A673 (cell line): ENCODE results near the gene SLAMF8. TPM values are rescaled to one million over a fixed set of nuclear protein-coding genes. Genes with fewer than 3 reads are reported as not detected.

Experiments used
- BruUV-seq: library from RNA; stranded (reverse); fragments of 400-500 nt; replicated peaks from 2 replicates; lab custom pipeline; 2021; lab: Mats Ljungman, UMichigan
- CTCF ChIA-PET: fragments of 300-600 bp; sonication (Branson Sonifier 250); formaldehyde crosslinking; loops from one replicate; lab custom pipeline; 2022; ENCODE audit warnings: antibody characterized with exemption; lab: Charles Lee
- POLR2A ChIA-PET: fragments of 300-600 bp; sonication (Branson Sonifier 250); formaldehyde crosslinking; loops from one replicate; lab custom pipeline; 2022; ENCODE audit warnings: antibody characterized with exemption; ENCODE audit not compliant: low non-redundant PET; lab: Charles Lee
- DNase-seq: peaks from one replicate; pipeline ENCODE4 v3.0.0-alpha.2; 2015; ENCODE audit warnings: low spot score
- H3K27ac ChIP-seq: fragments of 200-600 bp; sonication (generic); 2 replicates; pipeline ENCODE4 v1.5.1; 2016; ENCODE audit warnings: mixed run types, low read depth, mild to moderate bottlenecking, mixed read lengths, antibody characterized with exemption, low read length; ENCODE audit not compliant: poor library complexity, severe bottlenecking
- H3K27me3 ChIP-seq: fragments of 200-600 bp; sonication (generic); replicated peaks from 2 replicates; pipeline ENCODE4 v1.6.1; 2017; ENCODE audit warnings: mixed run types, low read depth, mild to moderate bottlenecking, mixed read lengths, antibody characterized with exemption, low read length; ENCODE audit not compliant: insufficient read depth, poor library complexity
- H3K36me3 ChIP-seq: fragments of 200-600 bp; sonication (generic); 2 replicates; pipeline ENCODE4 v1.6.1; 2016; ENCODE audit warnings: mixed run types, mild to moderate bottlenecking, mixed read lengths, antibody characterized with exemption, low read length; ENCODE audit not compliant: insufficient read depth, poor library complexity, severe bottlenecking
- H3K4me1 ChIP-seq: fragments of 200-600 bp; sonication (generic); 2 replicates; pipeline ENCODE4 v1.6.1; 2017; ENCODE audit warnings: mixed run types, mild to moderate bottlenecking, mixed read lengths, antibody characterized with exemption, low read length; ENCODE audit not compliant: insufficient read depth, poor library complexity, severe bottlenecking
- H3K4me3 ChIP-seq: fragments of 200-600 bp; sonication (generic); 2 replicates; pipeline ENCODE4 v1.5.1; 2016; ENCODE audit warnings: low read depth, mixed run types, mild to moderate bottlenecking, mixed read lengths, low read length; ENCODE audit not compliant: poor library complexity, severe bottlenecking
- H3K9me3 ChIP-seq: fragments of 200-600 bp; sonication (generic); 2 replicates; pipeline ENCODE4 v1.6.1; 2016; ENCODE audit warnings: mixed run types, low read depth, mild to moderate bottlenecking, mixed read lengths, antibody characterized with exemption, low read length; ENCODE audit not compliant: poor library complexity, severe bottlenecking
- CTCF ChIP-seq: fragments of 300-800, 200-600 bp; sonication (generic); conservative IDR thresholded peaks from 2 replicates; pipeline ENCODE4 v1.5.1; 2017; ENCODE audit warnings: low read depth, mild to moderate bottlenecking, antibody characterized with exemption, low read length, moderate library complexity, mixed read lengths
- EZH2 ChIP-seq: fragments of 200-600 bp; sonication (generic); IDR thresholded peaks from 2 replicates; pipeline ENCODE4 v1.6.1; 2017; ENCODE audit warnings: borderline replicate concordance, low read depth, mild to moderate bottlenecking, mixed read lengths, antibody characterized with exemption, low read length; ENCODE audit not compliant: poor library complexity, severe bottlenecking
- intact Hi-C: fragments of 100-400 bp; cut with micrococcal nuclease; formaldehyde crosslinking; loops from one replicate; pipeline ENCODE4 v1.10.0; 2022; ENCODE audit not compliant: unreplicated experiment
- total RNA-seq: library from RNA; stranded (reverse); gene quantifications from 2 replicates; pipeline ENCODE4 v1.2.3, GENCODE V29; 2021

Gene SLAMF8
- total RNA-seq, 1 experiment from 2014 or later: not detected

- POLR2A ChIA-PET: no interaction called here
- no peak for DNase-seq
- no peak overlapping the region for H3K27ac ChIP-seq
These were observed 53.8 kb downstream of the SLAMF8 start for GRCh38 chr1:159880430-159880829.

DNA sequence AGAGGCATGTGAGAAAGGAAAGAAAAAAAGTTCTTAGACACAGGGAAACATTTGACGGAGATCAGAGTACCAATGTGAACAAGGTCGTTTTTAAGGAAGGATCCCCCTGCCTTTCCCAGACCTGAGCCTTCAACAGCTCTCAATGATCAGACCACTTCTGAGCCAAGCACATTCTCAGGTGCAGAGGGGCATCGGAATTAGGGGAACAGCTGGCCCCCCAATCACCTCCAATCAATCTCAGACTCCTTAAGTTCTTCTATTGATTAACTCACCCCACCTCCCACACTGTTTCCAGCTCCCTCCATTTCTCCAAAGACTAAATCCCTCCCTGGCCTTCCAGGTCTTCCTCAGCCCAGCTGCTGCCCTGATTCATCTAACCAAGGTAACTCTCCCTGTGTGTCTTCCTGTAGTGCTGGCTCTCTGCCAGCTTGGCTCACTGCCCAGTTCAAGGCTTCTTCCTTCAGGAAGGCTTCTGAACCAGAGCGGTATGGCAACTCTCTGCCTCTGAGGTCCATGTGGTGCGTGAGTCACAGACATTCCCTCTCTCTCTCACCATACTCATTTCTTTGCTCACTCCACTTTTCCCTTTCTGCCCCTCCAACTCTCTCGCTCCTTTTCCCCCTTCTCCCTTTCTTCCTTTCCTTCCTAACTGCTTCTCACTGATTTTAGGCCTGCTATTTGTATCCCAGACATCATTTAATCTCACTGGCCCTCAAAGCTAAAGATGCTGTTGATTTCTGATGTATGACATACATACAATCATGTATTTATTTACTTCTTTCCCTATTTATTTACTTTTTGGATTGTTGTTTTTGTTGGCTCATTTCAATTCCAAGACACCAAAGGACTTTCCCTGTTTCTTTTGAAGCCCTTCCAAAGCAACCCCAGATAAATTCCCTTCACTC lies 55.2 kb downstream of the SLAMF8 start:
- TF ChIP-seq CTCF: no peak
- no peak for TF ChIP-seq EZH2
- no peaks in the 10 kb centered on the region for H3K27me3 ChIP-seq
- no TSS peak for BruUV-seq
- H3K4me3 ChIP-seq: no peak overlapping the region
- H3K9me3 ChIP-seq: no peaks in the 10 kb centered on the region
- intact Hi-C loops: no loop called here
- peaks cover 14% of the 10 kb centered on the region for H3K4me1 ChIP-seq
- H3K27ac ChIP-seq: no peak overlapping the region
- peak; percentile 80 for DNase-seq
- POLR2A ChIA-PET: no interaction called here
- H3K36me3 ChIP-seq: no peaks in the 10 kb centered on the region
- CTCF ChIA-PET: no interaction called here

More at GRCh38 chr1:159880430-159880829, 53.8 kb downstream of the SLAMF8 start:
- H3K9me3 ChIP-seq: no peaks in the 10 kb centered on the region
- no peaks in the 10 kb centered on the region for H3K36me3 ChIP-seq
- H3K4me3 ChIP-seq: no peak overlapping the region
- peaks cover 13% of the 10 kb centered on the region for H3K4me1 ChIP-seq
- intact Hi-C loops: no loop called here
- no peaks in the 10 kb centered on the region for H3K27me3 ChIP-seq
- no TSS peak for BruUV-seq
- CTCF ChIA-PET: no interaction called here
- TF ChIP-seq CTCF (no peak), EZH2 (no peak)

GRCh38 chr1:159882527-159882862 lies 55.8 kb downstream of the SLAMF8 start:
- CTCF ChIA-PET: no interaction called here
- Histone ChIP-seq H3K27me3 (no peaks in the 10 kb centered on the region), H3K4me1 (peaks cover 18% of the 10 kb centered on the region), H3K27ac (no peak overlapping the region), H3K36me3 (no peaks in the 10 kb centered on the region), H3K9me3 (no peaks in the 10 kb centered on the region), H3K4me3 (no peak overlapping the region)
- TF ChIP-seq CTCF (no peak), EZH2 (no peak)
- POLR2A ChIA-PET: no interaction called here
- BruUV-seq: no TSS peak
- peak; percentile 47 for DNase-seq
- intact Hi-C loops: no loop called here
